IMR-90 (cell line): ENCODE data around the gene AMBN. TPM values are rescaled to one million over a fixed set of nuclear protein-coding genes. Genes with fewer than 3 reads are reported as not detected.

Experiments used
- ATAC-seq: fragments of 200-7000 bp; cut with Tn5 transposase; 2 replicates; pipeline ENCODE4 v1.9.1; 2020; ENCODE audit warnings: low read depth, mild to moderate bottlenecking, moderate library complexity
- BruUV-seq: library from RNA; stranded (reverse); fragments of 400-500 nt; replicated peaks from 2 replicates; lab custom pipeline; 2021; lab: Mats Ljungman, UMichigan
- CTCF ChIA-PET: fragments of 300-600 bp; formaldehyde crosslinking; extraction: SDS; loops from one replicate; lab custom pipeline; 2021; ENCODE audit warnings: antibody characterized with exemption; lab: Yijun Ruan, JAX
- POLR2A ChIA-PET: fragments of 300-600 bp; sonication (Branson Sonifier 250); formaldehyde crosslinking; loops from one replicate; lab custom pipeline; 2022; ENCODE audit warnings: antibody characterized with exemption; ENCODE audit not compliant: unreplicated experiment; lab: Charles Lee
- DNase-seq: peaks from one replicate; pipeline ENCODE4 v3.0.0; 2013
- H2AFZ ChIP-seq: replicated peaks from 2 replicates; pipeline ENCODE3; 2013; ENCODE audit warnings: low read length, mild to moderate bottlenecking; ENCODE audit not compliant: poor library complexity
- H2AK5ac ChIP-seq: 2 replicates; pipeline ENCODE4 v1.6.1; 2013; ENCODE audit warnings: low read depth, low read length, inconsistent platforms
- H2AK9ac ChIP-seq: replicated peaks from 2 replicates; pipeline ENCODE3; 2013; ENCODE audit warnings: mild to moderate bottlenecking, low read depth, low read length, moderate library complexity; ENCODE audit not compliant: poor library complexity
- H2BK120ac ChIP-seq: 2 replicates; pipeline ENCODE4 v1.6.1; 2013; ENCODE audit warnings: low read depth, low read length, inconsistent platforms
- H2BK15ac ChIP-seq: 3 replicates; pipeline ENCODE4 v1.6.1; 2013; ENCODE audit warnings: low read depth, low read length, inconsistent platforms
- H2BK20ac ChIP-seq: 2 replicates; pipeline ENCODE4 v1.6.1; 2013; ENCODE audit warnings: low read depth, mild to moderate bottlenecking, inconsistent platforms, low read length, moderate library complexity
- H2BK5ac ChIP-seq: 2 replicates; pipeline ENCODE4 v1.6.1; 2013; ENCODE audit warnings: mild to moderate bottlenecking, low read depth, low read length, inconsistent platforms; ENCODE audit not compliant: poor library complexity, severe bottlenecking
- H3K14ac ChIP-seq: replicated peaks from 2 replicates; pipeline ENCODE4 v1.6.1; 2013; ENCODE audit warnings: low read depth, low read length, inconsistent platforms
- H3K18ac ChIP-seq: 2 replicates; pipeline ENCODE4 v1.6.1; 2013; ENCODE audit warnings: low read depth, low read length, control low read depth
- H3K23ac ChIP-seq: 2 replicates; pipeline ENCODE4 v1.6.1; 2013; ENCODE audit warnings: low read depth, low read length, inconsistent platforms
- H3K27ac ChIP-seq: 2 replicates; pipeline ENCODE4 v1.5.1; 2013; ENCODE audit warnings: mild to moderate bottlenecking, control low read depth, low read length; ENCODE audit not compliant: insufficient read depth
- H3K27me3 ChIP-seq: 2 replicates; pipeline ENCODE4 v1.6.1; 2013; ENCODE audit warnings: low read length; ENCODE audit not compliant: control insufficient read depth, insufficient read depth
- H3K36me3 ChIP-seq: 2 replicates; pipeline ENCODE4 v1.6.1; 2013; ENCODE audit warnings: low read length, mixed read lengths; ENCODE audit not compliant: control insufficient read depth, insufficient read depth
- H3K4ac ChIP-seq: 2 replicates; pipeline ENCODE4 v1.6.1; 2013; ENCODE audit warnings: low read depth, low read length, inconsistent platforms
- H3K4me1 ChIP-seq: 2 replicates; pipeline ENCODE4 v1.6.1; 2013; ENCODE audit warnings: low read length, mixed read lengths; ENCODE audit not compliant: control insufficient read depth, insufficient read depth
- H3K4me2 ChIP-seq: 2 replicates; pipeline ENCODE4 v1.6.1; 2013; ENCODE audit warnings: low read depth, mild to moderate bottlenecking, control low read depth, low read length, moderate library complexity
- H3K4me3 ChIP-seq: 2 replicates; pipeline ENCODE4 v1.5.1; 2013; ENCODE audit warnings: low read depth, mild to moderate bottlenecking, control low read depth, low read length, moderate library complexity; ENCODE audit not compliant: insufficient read depth
- H3K56ac ChIP-seq: 2 replicates; pipeline ENCODE4 v1.6.1; 2013; ENCODE audit warnings: low read length, inconsistent platforms; ENCODE audit not compliant: insufficient read depth; ENCODE audit errors: extremely low read depth
- H3K79me1 ChIP-seq, 2 experiments: 2 replicates each; pipeline ENCODE4 v1.6.1; 2013; ENCODE audit warnings: low read length in 2 of 2, inconsistent platforms in 1 of 2, low read depth in 1 of 2
- H3K9ac ChIP-seq: 2 replicates; pipeline ENCODE4 v1.6.1; 2013; ENCODE audit warnings: low read depth, low read length, control low read depth
- H3K9me1 ChIP-seq: 2 replicates; pipeline ENCODE4 v1.6.1; 2013; ENCODE audit warnings: low read length, inconsistent platforms; ENCODE audit not compliant: insufficient read depth
- H3K9me3 ChIP-seq: 2 replicates; pipeline ENCODE4 v1.6.1; 2013; ENCODE audit warnings: low read length; ENCODE audit not compliant: control insufficient read depth, insufficient read depth
- H4K20me1 ChIP-seq: 2 replicates; pipeline ENCODE4 v1.6.1; 2013; ENCODE audit warnings: low read length, inconsistent platforms; ENCODE audit not compliant: insufficient read depth
- H4K5ac ChIP-seq: 2 replicates; pipeline ENCODE4 v1.6.1; 2013; ENCODE audit warnings: mild to moderate bottlenecking, low read depth, low read length, control low read depth
- H4K8ac ChIP-seq, 2 experiments: 2 replicates each; pipeline ENCODE4 v1.6.1; 2013; ENCODE audit warnings: low read depth in 2 of 2, low read length in 2 of 2, control low read depth in 1 of 2, inconsistent platforms in 1 of 2
- H4K91ac ChIP-seq: 2 replicates; pipeline ENCODE4 v1.6.1; 2013; ENCODE audit warnings: low read depth, low read length, inconsistent platforms; ENCODE audit not compliant: insufficient read depth
- CEBPB ChIP-seq: IDR thresholded peaks from 2 replicates; pipeline ENCODE4 v1.6.1; 2012; ENCODE audit warnings: low read depth, low read length, improper control_type of control experiment
- CHD1 ChIP-seq: IDR thresholded peaks from 2 replicates; pipeline ENCODE4 v1.6.1; 2012; ENCODE audit warnings: low read depth, low read length, improper control_type of control experiment
- FOS ChIP-seq: fragments of 150-350 bp; IDR thresholded peaks from 2 replicates; pipeline ENCODE4 v1.6.1; 2016; ENCODE audit warnings: low read depth, low read length
- MAZ ChIP-seq: IDR thresholded peaks from 2 replicates; pipeline ENCODE4 v1.6.1; 2012; ENCODE audit warnings: low read depth, mild to moderate bottlenecking, low read length, improper control_type of control experiment, moderate library complexity, borderline replicate concordance
- MXI1 ChIP-seq: IDR thresholded peaks from 2 replicates; pipeline ENCODE4 v1.6.1; 2012; ENCODE audit warnings: low read depth, mild to moderate bottlenecking, low read length, moderate library complexity, borderline replicate concordance
- NFE2L2 ChIP-seq: fragments of 150-350 bp; IDR thresholded peaks from 2 replicates; pipeline ENCODE4 v1.6.1; 2016; ENCODE audit warnings: low read depth, mild to moderate bottlenecking, low read length
- POLR2A ChIP-seq: IDR thresholded peaks from 2 replicates; pipeline ENCODE4 v1.6.1; 2012; ENCODE audit warnings: mild to moderate bottlenecking, low read depth, low read length
- RAD21 ChIP-seq: IDR thresholded peaks from 2 replicates; pipeline ENCODE4 v1.6.1; 2012; ENCODE audit warnings: low read length, improper control_type of control experiment
- RFX5 ChIP-seq: IDR thresholded peaks from 2 replicates; pipeline ENCODE4 v1.8.0; 2012; ENCODE audit warnings: low read depth, mild to moderate bottlenecking, low read length, moderate library complexity
- SMC3 ChIP-seq: fragments of 150-350 bp; IDR thresholded peaks from 2 replicates; pipeline ENCODE4 v1.6.1; 2016; ENCODE audit warnings: low read depth, mild to moderate bottlenecking, antibody characterized with exemption, low read length, moderate library complexity
- WGBS, 2 experiments: methylation state at CpG; one replicate each; pipeline versions ENCODE4 v1.1.5 to v1.1.7; 2013; ENCODE audit warnings: missing lambda C conversion rate in 2 of 2; ENCODE audit not compliant: insufficient read length in 1 of 2; ENCODE audit errors: extremely low coverage in 2 of 2; 5-methylcytosine and 5-hydroxymethylcytosine counted together
- dilution Hi-C: fragments of 300-500 bp; cut with HindIII; formaldehyde crosslinking; loops from one replicate; pipeline ENCODE4 v1.14.3; 2018; ENCODE audit warnings: low sequenced_read_pairs; ENCODE audit not compliant: unreplicated experiment
- in situ Hi-C: fragments of 300-500 bp; cut with MboI; formaldehyde crosslinking; loops from 3 replicates; pipeline ENCODE4 v1.14.3; 2019; ENCODE audit warnings: low sequenced_read_pairs, inconsistent platforms, mixed read lengths
- intact Hi-C: fragments of 100-400 bp; cut with micrococcal nuclease; formaldehyde crosslinking; loops from 2 replicates; pipeline ENCODE4 v1.10.0; 2022
- polyA plus RNA-seq, 3 experiments: library from polyadenylated mRNA; depleted of rRNA; stranded (reverse); fragments of >200 nt; gene quantifications; 2 replicates each; pipeline ENCODE4 v1.2.3, GENCODE V29; 2012; ENCODE audit warnings: low replicate concordance in 1 of 3
- total RNA-seq: library from RNA; depleted of rRNA; stranded (reverse); fragments of >200 nt; gene quantifications from 2 replicates; pipeline ENCODE4 v1.2.3, GENCODE V29; 2012
- TF ChIP-seq, protein P1 (sequence below): conservative IDR thresholded peaks from 2 replicates; pipeline ENCODE4 v1.5.1; 2012; ENCODE audit warnings: mild to moderate bottlenecking, low read depth, low read length, improper control_type of control experiment
- TF ChIP-seq, protein P2 (sequence below): fragments of 150-350 bp; IDR thresholded peaks from 2 replicates; pipeline ENCODE4 v1.6.1; 2017; ENCODE audit warnings: mild to moderate bottlenecking, antibody characterized with exemption, low read length, low read depth
- TF ChIP-seq, protein P3 (sequence below): fragments of 150-350 bp; IDR thresholded peaks from 2 replicates; pipeline ENCODE4 v1.6.1; 2016; ENCODE audit warnings: low read depth, mild to moderate bottlenecking, low read length, moderate library complexity, borderline replicate concordance

AMBN gene
- total and polyA plus RNA-seq, 2 of the 4 experiments (the other 2 are of a cell fraction), result not detected

DNA sequence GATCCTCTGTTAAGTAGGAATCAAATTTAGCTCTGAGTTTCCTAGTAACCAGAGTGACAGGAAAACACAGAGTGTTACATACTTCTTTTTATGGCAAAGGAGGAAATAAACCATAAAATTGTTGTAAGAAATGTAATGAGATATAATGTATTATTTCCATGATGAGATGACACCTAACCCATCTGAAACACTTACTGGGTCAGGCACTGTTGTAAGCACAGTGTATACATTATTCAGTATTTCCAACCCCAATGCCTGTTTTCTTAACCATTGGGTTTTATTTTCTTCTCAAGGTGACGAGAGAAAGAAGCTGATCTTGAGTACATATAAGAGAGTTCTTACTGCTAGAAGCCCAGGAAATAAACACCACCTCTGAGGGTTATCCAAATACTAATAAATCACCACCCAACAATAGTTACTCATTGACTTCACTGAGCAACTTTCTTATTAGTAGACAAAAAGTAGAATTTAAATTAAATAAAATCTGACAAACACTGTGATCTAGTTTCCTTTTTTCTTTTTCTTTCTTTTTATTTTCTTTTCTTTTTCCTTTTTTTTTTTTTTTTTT, 32.3 kb downstream of the AMBN start:
- no peak overlapping the region for H3K18ac ChIP-seq
- intact Hi-C loops, result no loop called here
- TF ChIP-seq CHD1, result no peak
- TF ChIP-seq MXI1, result no peak
- no peak for TF ChIP-seq RAD21
- no peak for TF ChIP-seq SMC3
- TF ChIP-seq FOS, result no peak
- no peak for TF ChIP-seq POLR2A
- TF ChIP-seq, protein P1, sequence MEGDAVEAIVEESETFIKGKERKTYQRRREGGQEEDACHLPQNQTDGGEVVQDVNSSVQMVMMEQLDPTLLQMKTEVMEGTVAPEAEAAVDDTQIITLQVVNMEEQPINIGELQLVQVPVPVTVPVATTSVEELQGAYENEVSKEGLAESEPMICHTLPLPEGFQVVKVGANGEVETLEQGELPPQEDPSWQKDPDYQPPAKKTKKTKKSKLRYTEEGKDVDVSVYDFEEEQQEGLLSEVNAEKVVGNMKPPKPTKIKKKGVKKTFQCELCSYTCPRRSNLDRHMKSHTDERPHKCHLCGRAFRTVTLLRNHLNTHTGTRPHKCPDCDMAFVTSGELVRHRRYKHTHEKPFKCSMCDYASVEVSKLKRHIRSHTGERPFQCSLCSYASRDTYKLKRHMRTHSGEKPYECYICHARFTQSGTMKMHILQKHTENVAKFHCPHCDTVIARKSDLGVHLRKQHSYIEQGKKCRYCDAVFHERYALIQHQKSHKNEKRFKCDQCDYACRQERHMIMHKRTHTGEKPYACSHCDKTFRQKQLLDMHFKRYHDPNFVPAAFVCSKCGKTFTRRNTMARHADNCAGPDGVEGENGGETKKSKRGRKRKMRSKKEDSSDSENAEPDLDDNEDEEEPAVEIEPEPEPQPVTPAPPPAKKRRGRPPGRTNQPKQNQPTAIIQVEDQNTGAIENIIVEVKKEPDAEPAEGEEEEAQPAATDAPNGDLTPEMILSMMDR, result no peak
- no peak for TF ChIP-seq MAZ
- TF ChIP-seq, protein P2, sequence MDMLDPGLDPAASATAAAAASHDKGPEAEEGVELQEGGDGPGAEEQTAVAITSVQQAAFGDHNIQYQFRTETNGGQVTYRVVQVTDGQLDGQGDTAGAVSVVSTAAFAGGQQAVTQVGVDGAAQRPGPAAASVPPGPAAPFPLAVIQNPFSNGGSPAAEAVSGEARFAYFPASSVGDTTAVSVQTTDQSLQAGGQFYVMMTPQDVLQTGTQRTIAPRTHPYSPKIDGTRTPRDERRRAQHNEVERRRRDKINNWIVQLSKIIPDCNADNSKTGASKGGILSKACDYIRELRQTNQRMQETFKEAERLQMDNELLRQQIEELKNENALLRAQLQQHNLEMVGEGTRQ, result no peak
- no peak for TF ChIP-seq RFX5
- TF ChIP-seq NFE2L2, result no peak
- no peak for TF ChIP-seq CEBPB
- TF ChIP-seq, protein P3, sequence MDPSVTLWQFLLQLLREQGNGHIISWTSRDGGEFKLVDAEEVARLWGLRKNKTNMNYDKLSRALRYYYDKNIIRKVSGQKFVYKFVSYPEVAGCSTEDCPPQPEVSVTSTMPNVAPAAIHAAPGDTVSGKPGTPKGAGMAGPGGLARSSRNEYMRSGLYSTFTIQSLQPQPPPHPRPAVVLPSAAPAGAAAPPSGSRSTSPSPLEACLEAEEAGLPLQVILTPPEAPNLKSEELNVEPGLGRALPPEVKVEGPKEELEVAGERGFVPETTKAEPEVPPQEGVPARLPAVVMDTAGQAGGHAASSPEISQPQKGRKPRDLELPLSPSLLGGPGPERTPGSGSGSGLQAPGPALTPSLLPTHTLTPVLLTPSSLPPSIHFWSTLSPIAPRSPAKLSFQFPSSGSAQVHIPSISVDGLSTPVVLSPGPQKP, result no peak
- no peak overlapping the region for H3K4me3 ChIP-seq
- H4K8ac ChIP-seq, result no peak overlapping the region
- no peak overlapping the region for H3K4ac ChIP-seq
- no peak overlapping the region for H3K14ac ChIP-seq
- no peak overlapping the region for H2AFZ ChIP-seq
- ChIA-PET CTCF (interaction anchor here (0.6 to 0.9 kb wide), 2 partner anchors 116 to 151 kb away, joined by 3 read pairs; no protein-coding TSS in a partner anchor), POLR2A (no interaction called here)
- ATAC-seq (no peak), DNase-seq (no peak)
- H4K5ac ChIP-seq, result no peak overlapping the region
- H2BK15ac ChIP-seq, result no peak overlapping the region
- no peak overlapping the region for H3K9ac ChIP-seq
- H2AK9ac ChIP-seq, result no peak overlapping the region
- H3K23ac ChIP-seq, result no peak overlapping the region
- no peak overlapping the region for H3K27ac ChIP-seq
- no peak overlapping the region for H2BK120ac ChIP-seq
- H3K27me3 ChIP-seq, result no peaks in the 10 kb centered on the region
- BruUV-seq, result no TSS peak
- no peak overlapping the region for H2BK20ac ChIP-seq
- no peak overlapping the region for H2BK5ac ChIP-seq
- no peaks in the 10 kb centered on the region for H4K20me1 ChIP-seq
- H2AK5ac ChIP-seq, result no peak overlapping the region
- H3K79me1 ChIP-seq, result no peaks in the 10 kb centered on the region
- no peaks in the 10 kb centered on the region for H3K9me1 ChIP-seq
- H3K4me1 ChIP-seq, result no peaks in the 10 kb centered on the region
- no peak overlapping the region for H3K4me2 ChIP-seq
- no CpG with 5 or more reads among the region's 1 CpG for WGBS, 2 experiments
- no peak overlapping the region for H3K56ac ChIP-seq
- H4K91ac ChIP-seq, result no peak overlapping the region
- in situ Hi-C loops, result loop anchor here (25.0 kb wide), 1 partner anchor 1088 kb away; no protein-coding TSS in a partner anchor
- H3K36me3 ChIP-seq, result no peaks in the 10 kb centered on the region
- dilution Hi-C loops, result no loop called here
- H3K9me3 ChIP-seq, result no peaks in the 10 kb centered on the region
